ENCODE measurements around the gene SYT8.
"Not testable (repeated sequence)": the region's sequence is repeated elsewhere in the genome, so short reads cannot be mapped to it uniquely, and the experiment has no call there.

SYT8 gene

GRCh38 chr11:1834779-1835670 is at the start of gene SYT8:
SYT8 (plus strand) TSS chr11:1834990; CDS start chr11:1835106, 116 bp downstream.
- no peak for DNase-seq

- DNase-seq, result no peak
These were observed 48.9 kb upstream of the SYT8 start for GRCh38 chr11:1785749-1786413.

GRCh38 chr11:1786466-1786865 is 48.3 kb upstream of the SYT8 start:
- DNase-seq, result no peak

DNA sequence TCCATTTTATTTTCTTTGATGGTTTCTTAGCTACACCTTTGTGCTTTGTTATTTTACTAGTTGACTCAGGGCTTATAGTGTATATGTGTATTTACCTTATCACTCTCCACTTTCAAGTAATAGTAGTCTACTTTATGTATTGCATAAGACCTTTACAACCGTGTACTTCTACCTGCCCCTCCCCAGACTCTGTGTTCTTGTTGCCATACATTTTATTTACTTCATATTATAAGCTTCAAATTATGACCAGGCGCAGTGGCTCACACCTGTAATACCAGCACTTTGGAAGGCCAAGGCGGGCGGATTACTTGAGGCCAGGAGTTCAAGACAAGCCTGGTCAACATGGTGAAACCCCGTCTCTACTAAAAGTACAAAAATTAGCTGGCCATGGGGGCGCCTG is 42.9 kb upstream of the SYT8 start:
- DNase-seq, result no peak

DNA sequence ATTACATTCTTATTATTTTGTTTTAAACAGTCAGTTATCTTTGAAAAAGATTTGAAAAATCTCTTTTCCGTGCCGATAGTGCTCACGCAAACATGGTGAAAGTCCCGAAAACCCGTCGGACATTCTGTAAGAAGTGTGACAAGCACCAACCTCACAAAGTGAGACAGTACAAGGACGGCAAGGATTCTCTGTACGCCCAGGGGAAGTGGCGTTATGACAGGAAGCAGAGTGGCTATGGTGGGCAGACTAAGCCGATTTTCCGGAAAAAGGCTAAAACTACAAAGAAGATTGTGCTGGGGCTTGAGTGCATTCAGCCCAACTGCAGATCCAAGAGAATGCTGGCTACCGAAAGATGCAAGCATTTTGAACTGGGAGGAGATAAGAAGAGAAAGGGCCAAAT is 42.3 kb upstream of the SYT8 start:
- no peak for DNase-seq

GRCh38 chr11:1793081-1793480 is 41.7 kb upstream of the SYT8 start:
- no peak for DNase-seq

- no peak for DNase-seq
These were observed 38.3 kb upstream of the SYT8 start for GRCh38 chr11:1796413-1797011.

- no peak for DNase-seq
These were observed 37.2 kb upstream of the SYT8 start for GRCh38 chr11:1797391-1798125.

- DNase-seq, result no peak
These were observed 31.5 kb upstream of the SYT8 start for GRCh38 chr11:1803246-1803645.

DNA sequence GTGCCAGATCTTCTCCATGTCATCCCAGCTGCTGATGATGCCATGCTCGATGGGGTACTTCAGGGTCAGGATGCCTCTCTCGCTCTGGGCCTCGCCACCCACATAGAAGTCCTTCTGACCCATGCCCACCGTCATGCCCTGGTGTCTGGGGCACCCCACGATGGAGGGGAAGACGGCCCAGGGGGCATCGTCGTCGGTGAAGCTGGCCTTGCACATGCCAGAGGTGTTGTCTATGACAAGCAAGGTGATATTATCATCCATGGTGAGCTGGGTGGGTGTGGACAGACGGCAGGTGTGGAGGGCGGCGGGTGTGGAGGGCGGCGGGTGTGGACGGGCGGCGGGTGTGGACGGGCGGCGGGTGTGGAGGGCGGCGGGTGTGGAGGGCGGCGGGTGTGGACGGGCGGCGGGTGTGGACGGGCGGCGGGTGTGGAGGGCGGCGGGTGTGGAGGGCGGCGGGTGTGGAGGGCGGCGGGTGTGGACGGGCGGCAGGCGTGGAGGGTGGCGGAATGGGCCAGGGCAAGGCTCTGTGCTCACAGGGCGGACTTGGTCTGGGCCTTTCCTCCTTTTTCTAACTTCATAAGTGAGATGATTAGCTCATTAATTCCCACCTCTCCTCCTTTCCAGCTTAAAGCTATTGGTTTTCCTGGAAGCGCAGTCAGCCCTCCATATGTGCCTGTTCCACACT is 30.8 kb upstream of the SYT8 start:
- DNase-seq, result not testable (repeated sequence)

DNA sequence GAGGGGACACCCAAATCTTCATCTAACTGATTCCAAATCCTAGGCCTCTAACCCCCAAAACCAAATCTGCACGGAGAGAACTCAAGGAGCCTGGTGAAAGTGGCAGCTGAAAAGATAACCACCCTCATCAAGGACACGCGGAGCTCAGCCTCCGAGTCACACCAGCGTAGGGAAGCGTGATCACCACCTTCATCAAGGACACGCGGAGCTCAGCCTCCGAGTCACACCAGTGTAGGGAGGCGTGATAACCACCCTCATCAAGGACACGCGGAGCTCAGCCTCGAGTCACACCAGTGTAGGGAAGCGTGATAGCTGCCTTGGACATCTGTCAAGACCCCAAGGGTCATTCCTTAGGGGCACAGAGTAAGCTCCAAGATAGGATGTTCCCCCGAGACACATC is 29.3 kb upstream of the SYT8 start:
- DNase-seq, result no peak

DNA sequence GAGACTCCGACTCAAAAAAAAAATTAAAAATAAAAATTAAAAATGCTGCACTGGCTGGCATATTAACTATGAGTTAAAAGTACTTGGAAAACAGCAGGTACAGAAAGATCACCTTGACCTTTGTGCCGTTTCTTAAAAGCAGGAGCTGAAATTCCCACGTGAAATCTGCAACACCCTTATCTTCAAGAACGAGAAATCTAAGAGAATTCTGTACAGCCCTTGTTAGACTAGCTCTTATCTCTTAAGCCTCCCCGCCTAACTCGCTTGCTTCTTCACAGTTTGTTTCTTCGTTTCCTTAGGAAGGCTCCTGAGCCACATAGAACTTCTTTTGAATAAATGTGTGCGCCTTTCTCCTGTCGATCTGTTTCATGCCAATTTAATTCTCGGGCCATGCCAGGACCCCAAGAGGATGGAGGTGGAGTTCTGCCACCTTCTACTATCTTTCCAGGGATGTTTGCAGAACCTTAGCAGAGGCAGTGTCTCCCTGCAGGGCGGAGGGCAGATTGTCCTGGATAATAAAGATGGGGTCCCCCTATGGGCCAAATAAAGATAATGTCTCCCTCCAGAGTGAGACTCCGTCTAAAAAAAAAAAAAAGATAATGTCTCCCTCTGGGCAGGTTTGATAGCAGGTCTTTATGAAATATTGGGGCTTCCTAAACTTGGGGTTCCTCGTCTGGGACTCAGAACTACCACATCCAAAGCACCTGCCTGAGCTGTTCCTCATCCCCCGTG is 27.4 kb upstream of the SYT8 start:
- DNase-seq, result no peak

DNA sequence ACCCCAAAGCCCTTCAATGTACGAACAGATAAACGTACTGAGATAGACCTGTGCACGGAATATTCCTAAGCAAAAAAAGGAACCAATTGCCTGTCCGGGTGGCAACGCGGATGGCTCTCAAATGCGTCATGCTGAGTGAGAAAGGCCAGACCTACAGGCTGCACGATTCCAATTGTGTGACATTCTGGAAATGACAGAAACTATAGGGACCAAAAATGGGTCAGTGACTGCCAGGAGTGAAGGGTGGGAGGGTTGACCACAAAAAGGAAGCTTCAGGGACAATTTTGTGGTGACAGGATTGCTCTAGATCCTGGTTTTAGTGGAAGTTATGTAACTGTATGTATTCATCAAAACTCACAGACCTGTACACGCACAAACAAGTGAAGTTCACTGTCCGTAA is 24.0 kb upstream of the SYT8 start:
- DNase-seq, result no peak

GRCh38 chr11:1812274-1812673 is 22.5 kb upstream of the SYT8 start:
- no peak for DNase-seq

GRCh38 chr11:1812801-1813200 is 22.0 kb upstream of the SYT8 start:
- DNase-seq, result no peak

GRCh38 chr11:1813356-1813755 is 21.4 kb upstream of the SYT8 start:
- not testable (repeated sequence) for DNase-seq

GRCh38 chr11:1814691-1815090 is 20.1 kb upstream of the SYT8 start:
- no peak for DNase-seq

- DNase-seq, result no peak
These were observed 19.5 kb upstream of the SYT8 start for GRCh38 chr11:1815311-1815710.

- no peak for DNase-seq
These were observed 19.0 kb upstream of the SYT8 start for GRCh38 chr11:1815751-1816150.

- DNase-seq, result no peak
These were observed 17.8 kb upstream of the SYT8 start for GRCh38 chr11:1817000-1817399.

GRCh38 chr11:1817511-1817910 is 17.3 kb upstream of the SYT8 start:
- DNase-seq, result no peak

- DNase-seq, result no peak
These were observed 15.7 kb upstream of the SYT8 start for GRCh38 chr11:1819074-1819473.

Data from fibroblast of upper back skin (primary cell).